WERI-Rb-1 (cell line): Measurements from ENCODE around the gene PRKCH.

Source experiments
- DNase-seq: peaks from one replicate; pipeline ENCODE4 v3.0.0-alpha.2; 2020
- H3K27ac ChIP-seq: fragments of 250-450 bp; sonication (Bioruptor Pico); 2 replicates; pipeline ENCODE4 v1.5.1; 2020; ENCODE audit warnings: mild to moderate bottlenecking, moderate library complexity
- H3K27me3 ChIP-seq: fragments of 250-450 bp; sonication (Bioruptor Pico); 2 replicates; pipeline ENCODE4 v1.5.1; 2021; ENCODE audit warnings: mild to moderate bottlenecking, low read depth, moderate library complexity; ENCODE audit not compliant: insufficient read depth, severe bottlenecking
- H3K36me3 ChIP-seq: fragments of 250-450 bp; sonication (Bioruptor Pico); 2 replicates; pipeline ENCODE4 v1.5.1; 2020; ENCODE audit warnings: mild to moderate bottlenecking, moderate library complexity
- H3K4me3 ChIP-seq: 2 replicates; pipeline ENCODE4 v1.5.1; 2011; ENCODE audit warnings: low read depth, mild to moderate bottlenecking, control low read depth, low read length
- H3K9me3 ChIP-seq: fragments of 250-450 bp; sonication (Bioruptor Pico); 2 replicates; pipeline ENCODE4 v1.5.1; 2021; ENCODE audit warnings: mild to moderate bottlenecking, moderate library complexity; ENCODE audit not compliant: severe bottlenecking
- TF ChIP-seq, protein P1 (sequence below): IDR thresholded peaks from 2 replicates; pipeline ENCODE4 v1.5.1; 2011; ENCODE audit warnings: low read depth, mild to moderate bottlenecking, control low read depth, inconsistent platforms, low read length

PRKCH gene

DNA sequence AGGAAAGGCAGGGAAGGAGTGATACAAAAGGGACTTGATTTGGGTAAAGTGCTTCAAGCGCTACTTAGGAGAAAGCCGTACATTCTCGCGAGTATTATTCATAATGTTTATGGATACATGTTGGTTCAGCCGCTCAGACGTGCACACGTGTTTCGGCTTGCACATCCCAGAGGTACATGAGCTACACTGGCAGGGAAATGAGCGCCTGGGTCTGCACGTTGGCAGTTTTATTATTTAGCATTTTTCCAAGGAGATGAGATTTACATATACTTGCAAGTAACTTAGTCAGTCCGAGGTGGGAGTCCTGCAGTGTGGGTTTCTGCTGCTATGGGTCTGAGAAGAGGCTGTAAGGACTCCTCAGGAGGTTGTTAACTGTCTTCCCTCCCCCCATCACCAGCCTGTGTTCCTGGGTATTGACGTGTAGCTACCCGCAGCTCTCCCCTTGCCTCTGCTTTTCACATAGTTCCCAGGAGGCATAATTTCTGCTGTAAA is 1.5 kb downstream of the PRKCH start:
- H3K9me3 ChIP-seq, result peaks cover 5% of the 10 kb centered on the region
- no peak for DNase-seq
- H3K27ac ChIP-seq, result no peak overlapping the region
- no peaks in the 10 kb centered on the region for H3K27me3 ChIP-seq
- no peaks in the 10 kb centered on the region for H3K36me3 ChIP-seq
- TF ChIP-seq, protein P1, sequence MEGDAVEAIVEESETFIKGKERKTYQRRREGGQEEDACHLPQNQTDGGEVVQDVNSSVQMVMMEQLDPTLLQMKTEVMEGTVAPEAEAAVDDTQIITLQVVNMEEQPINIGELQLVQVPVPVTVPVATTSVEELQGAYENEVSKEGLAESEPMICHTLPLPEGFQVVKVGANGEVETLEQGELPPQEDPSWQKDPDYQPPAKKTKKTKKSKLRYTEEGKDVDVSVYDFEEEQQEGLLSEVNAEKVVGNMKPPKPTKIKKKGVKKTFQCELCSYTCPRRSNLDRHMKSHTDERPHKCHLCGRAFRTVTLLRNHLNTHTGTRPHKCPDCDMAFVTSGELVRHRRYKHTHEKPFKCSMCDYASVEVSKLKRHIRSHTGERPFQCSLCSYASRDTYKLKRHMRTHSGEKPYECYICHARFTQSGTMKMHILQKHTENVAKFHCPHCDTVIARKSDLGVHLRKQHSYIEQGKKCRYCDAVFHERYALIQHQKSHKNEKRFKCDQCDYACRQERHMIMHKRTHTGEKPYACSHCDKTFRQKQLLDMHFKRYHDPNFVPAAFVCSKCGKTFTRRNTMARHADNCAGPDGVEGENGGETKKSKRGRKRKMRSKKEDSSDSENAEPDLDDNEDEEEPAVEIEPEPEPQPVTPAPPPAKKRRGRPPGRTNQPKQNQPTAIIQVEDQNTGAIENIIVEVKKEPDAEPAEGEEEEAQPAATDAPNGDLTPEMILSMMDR, result no peak
- H3K4me3 ChIP-seq, result no peak overlapping the region

DNA sequence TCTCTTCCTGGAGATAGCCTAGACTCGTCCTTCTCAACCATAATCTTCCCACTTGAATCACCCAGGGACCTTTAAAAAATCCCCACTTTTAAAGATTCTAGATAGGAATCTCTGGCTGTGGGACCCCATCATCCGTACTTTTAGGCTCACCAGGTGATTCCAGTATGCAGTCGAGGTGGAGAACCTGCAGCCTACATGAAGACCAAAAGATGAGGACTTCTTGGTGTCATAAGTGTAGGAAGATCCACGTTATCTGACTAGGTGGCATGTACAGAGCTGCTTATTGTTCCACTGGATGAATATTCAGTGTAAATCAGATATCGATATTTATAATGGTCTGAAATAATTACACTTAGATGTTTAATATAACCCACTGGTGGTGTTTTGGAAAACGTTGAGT is 2.6 kb downstream of the PRKCH start:
- Histone ChIP-seq H3K27me3 (no peaks in the 10 kb centered on the region), H3K36me3 (no peaks in the 10 kb centered on the region), H3K9me3 (peaks cover 5% of the 10 kb centered on the region), H3K27ac (no peak overlapping the region), H3K4me3 (no peak overlapping the region)
- DNase-seq, result no peak
- TF ChIP-seq, protein P1, result no peak

DNA sequence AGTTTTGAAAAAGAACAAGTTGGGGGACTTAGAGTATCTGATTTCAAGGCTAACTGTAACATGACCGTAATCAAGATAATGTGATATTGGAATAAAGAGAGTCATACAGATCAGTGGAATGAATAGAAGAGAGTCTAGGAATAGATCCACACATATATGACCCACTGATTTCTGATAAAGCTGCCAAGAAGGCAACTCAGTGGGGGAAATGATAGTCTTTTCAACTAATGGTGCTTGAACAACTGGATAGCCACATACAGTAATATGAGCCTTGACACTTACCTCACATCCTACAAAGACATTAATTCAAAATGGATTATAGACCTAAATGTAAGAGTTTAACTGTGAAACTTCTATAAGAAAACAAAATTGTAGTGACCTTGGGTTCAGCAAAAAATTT is 3.8 kb downstream of the PRKCH start:
- TF ChIP-seq, protein P1, result no peak
- no peaks in the 10 kb centered on the region for H3K36me3 ChIP-seq
- peaks cover 3% of the 10 kb centered on the region for H3K9me3 ChIP-seq
- no peak overlapping the region for H3K27ac ChIP-seq
- no peaks in the 10 kb centered on the region for H3K27me3 ChIP-seq
- no peak overlapping the region for H3K4me3 ChIP-seq
- DNase-seq, result no peak

DNA sequence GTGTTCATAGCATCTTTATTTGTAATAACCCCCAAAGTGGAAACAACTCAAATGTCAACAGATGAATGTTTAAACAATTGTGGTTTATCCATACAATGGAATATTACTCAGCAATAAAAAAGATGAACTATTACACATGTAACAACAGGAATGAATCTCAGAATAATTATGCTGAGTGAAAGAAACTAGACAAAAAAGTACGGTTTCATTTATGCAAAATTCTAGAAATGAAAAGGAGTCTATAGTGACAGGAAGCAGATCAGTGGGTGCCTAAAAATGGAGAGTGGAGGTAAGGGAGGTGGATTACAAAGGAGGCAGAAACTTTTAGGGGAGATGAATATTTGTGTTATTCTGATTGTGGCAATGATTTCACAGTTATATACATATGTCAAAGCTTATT is 4.8 kb downstream of the PRKCH start:
- H3K9me3 ChIP-seq, result no peaks in the 10 kb centered on the region
- TF ChIP-seq, protein P1, result no peak
- H3K4me3 ChIP-seq, result no peak overlapping the region
- H3K27me3 ChIP-seq, result no peaks in the 10 kb centered on the region
- H3K27ac ChIP-seq, result no peak overlapping the region
- DNase-seq, result no peak
- no peaks in the 10 kb centered on the region for H3K36me3 ChIP-seq

DNA sequence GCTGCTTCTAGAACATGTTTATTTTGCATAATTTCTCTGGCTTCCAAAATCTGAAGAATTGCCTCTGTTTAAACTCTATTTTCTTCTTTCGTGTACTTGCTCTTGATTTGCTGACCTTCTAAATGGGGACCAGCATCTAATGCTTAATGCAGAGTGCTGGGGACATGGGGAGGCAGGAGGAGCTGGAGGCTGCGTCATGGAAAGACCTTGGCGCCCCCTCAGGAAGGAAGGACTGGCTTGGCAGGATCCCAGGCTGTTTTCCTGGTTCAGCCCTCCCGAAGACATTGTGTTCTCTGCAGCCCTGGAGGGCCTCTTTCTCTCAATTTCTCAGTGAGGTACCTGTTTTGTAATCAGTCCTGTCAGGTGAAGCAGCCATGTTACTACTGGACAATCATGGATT is 5.5 kb downstream of the PRKCH start:
- Histone ChIP-seq H3K27ac (no peak overlapping the region), H3K4me3 (no peak overlapping the region), H3K36me3 (no peaks in the 10 kb centered on the region), H3K9me3 (no peaks in the 10 kb centered on the region), H3K27me3 (no peaks in the 10 kb centered on the region)
- DNase-seq, result no peak
- TF ChIP-seq, protein P1, result no peak

DNA sequence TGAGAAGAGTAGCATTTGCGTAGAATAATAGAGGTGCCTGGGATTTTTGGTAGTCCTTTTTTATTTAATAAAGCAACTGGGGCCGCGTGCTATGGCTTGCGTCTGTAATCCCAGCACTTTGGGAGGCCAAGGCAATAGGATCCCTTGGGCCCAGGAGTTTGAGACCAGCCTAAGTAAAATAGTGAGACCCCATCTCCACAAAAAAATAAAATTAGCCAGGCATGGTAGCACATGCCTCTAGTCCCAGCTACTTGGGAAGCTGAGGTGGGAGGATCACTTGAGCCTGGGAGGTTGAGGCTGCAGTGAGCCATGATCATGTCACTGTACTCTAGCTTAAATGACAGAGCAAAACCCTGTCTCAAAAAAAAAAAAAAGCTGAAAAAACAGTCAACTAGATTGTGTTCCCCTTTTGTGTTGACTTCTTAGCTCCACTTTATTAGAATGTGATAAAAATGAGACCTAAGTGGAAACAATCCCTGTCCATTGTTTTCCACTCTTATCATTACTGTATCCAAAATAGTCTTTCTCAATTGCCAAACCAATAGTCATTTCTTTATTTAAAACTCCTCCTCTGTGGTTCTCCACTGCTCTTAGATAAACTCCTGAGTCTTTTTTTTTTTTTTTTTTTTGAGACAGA is 7.4 kb downstream of the PRKCH start:
- no peaks in the 10 kb centered on the region for H3K9me3 ChIP-seq

More for the DNA sequence above, 7.4 kb downstream of the PRKCH start:
- no peaks in the 10 kb centered on the region for H3K27me3 ChIP-seq
- no peak for DNase-seq
- no peak overlapping the region for H3K4me3 ChIP-seq
- TF ChIP-seq, protein P1, result no peak
- H3K27ac ChIP-seq, result no peak overlapping the region
- no peaks in the 10 kb centered on the region for H3K36me3 ChIP-seq
